Caki2 (cell line): ENCODE results near the gene CIDEB. TPM values are rescaled to one million over a fixed set of nuclear protein-coding genes. Genes with fewer than 3 reads are reported as not detected.

ENCODE experiments used
- DNase-seq: peaks from one replicate; pipeline ENCODE4 v3.0.0-alpha.2; 2015; ENCODE audit warnings: low read depth
- in situ Hi-C: cut with HindIII; loops from 2 replicates; pipeline ENCODE4 v1.10.0; 2016; ENCODE audit warnings: low sequenced_read_pairs, low pct_unique_long_range_greater_than_20kb, mixed read lengths
- total RNA-seq: library from RNA; depleted of rRNA; stranded (reverse); fragments of >200 nt; shearing (Covaris generic); gene quantifications from 2 replicates; pipeline ENCODE4 v1.2.3, GENCODE V29; 2014; ENCODE audit warnings: low replicate concordance

Gene CIDEB
- total RNA-seq, 1 experiment from 2014 or later = 1.0 TPM

DNA sequence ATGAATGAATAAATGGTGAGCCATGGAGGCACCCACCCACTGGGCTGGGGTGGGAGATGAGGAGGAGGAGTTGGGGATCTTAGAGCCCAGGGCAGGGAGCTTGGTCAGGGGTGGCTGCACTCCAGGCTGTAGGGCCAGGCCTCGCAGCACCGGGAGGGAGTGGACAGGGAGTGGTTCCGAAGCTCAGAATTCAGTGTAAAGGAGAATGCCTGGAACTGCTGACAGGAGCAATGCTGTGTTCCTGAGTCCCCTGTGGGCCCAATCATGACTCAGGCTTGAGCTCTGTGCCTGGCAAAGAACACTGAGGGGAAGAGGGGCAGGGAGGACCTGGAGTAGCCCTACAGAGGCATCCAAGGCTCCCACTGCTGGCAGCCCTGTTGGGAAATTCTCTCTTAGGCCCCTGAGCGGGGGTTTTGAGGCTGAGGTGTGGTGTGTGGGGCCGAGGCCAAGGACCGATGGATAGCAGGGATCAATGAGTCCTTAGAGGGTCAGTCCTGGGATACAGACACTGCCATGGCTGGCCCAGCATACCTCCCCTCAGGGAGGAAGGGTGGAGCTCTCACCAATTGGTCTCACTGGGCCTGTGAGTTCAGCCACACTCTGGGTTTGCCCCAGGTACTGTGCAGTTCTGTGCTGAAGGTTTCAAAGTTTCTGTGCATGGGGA is 26.8 kb downstream of the CIDEB start:
- no peak for DNase-seq
- in situ Hi-C loops = no loop called here

DNA sequence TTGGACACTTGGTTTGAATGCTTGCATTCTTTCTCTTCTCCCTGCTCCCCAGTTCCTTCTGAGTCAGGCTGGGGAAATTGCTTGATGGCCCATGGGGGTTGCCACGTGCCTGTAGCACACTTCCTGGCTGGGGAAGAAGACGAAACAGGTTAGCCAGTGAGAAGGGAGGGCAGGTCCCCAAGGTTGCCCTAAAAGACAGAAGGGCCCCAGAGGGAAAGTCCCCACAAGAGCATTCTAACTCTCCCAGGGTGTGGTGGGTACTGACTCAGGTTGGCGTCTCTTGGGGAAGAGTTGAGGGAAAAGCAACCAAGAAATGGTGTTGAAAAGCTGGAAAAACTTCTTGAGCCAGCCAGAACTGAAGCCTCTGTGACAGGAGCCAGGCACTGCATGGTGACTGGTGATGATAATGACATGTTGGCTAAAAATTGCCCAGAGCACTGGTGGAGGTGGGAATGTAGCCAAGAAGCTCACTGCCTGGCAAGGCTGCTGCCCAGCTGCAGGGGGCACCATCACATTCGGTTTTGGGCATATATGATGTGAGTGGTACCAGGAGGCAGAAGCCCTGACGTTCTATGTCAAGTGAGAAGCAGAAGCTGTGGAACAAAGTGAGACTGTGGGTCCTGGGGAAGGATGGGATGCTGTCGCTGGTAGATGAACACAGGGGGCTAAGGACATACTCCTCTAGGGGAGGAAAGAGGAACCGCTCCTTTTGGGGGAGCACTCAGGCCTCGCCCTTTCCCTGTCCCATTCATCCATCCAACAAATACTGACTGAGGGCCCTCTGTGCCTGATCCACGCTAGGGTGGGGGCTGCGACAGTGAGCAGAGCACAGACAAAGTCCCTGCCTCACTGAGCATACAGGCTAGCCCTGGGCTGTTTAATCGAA is 28.2 kb downstream of the CIDEB start:
- in situ Hi-C loops = no loop called here
- no peak for DNase-seq

DNA sequence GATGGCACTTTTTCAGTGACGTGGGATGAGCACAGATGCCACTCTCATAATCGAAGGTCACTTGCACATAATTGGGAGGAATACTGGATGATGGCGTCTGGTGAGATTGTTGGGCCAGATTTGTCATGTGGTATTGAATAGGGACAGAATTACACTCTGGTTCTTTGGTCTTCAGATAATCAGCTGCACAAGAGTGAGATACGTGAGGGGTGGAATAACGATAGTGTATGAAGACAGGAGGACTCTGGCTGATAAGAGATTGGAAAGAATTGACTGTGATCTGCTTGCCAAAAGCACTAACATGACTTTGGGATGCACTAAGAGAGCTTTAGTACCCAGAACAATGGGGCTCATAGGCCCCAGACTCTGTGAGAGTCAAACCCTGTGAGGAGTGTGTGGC is 29.4 kb downstream of the CIDEB start:
- in situ Hi-C loops = no loop called here

DNA sequence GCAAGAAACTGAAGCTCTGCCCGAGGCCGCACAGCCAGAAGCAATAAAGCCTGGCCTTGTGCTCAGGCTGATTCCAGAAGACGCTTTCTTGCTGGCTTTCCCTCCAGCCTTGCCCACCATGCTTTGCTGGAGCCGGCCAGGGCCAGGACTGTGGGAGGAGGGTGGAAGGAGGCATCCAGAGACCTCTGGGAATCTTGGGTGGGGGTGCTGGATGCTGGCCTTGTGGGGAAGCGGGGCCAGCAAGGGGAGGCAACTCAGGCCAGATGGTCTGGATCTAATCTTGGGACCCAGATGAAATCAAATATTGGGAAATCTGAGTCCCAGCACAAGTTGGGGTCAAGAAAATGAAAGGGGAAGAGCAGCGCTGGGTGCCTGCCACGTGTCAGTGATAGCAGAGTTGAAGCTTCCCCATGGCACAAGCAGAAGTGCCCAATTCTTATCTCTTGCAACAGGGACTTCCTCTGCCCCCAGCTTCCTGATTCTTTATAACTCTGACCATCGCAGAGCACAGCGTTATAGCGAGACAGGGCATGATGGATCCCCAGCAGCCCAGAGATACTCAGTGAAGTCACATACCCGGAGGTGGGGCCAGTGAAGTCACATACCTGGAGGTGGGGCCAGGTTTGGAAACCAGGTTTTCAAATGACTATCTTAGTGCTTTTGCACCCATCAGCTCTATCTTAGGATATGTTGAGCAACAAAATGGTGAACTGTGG is 30.0 kb downstream of the CIDEB start:
- DNase-seq = no peak
- in situ Hi-C loops = no loop called here

More for the DNA sequence above, 29.4 kb downstream of the CIDEB start:
- no peak for DNase-seq

DNA sequence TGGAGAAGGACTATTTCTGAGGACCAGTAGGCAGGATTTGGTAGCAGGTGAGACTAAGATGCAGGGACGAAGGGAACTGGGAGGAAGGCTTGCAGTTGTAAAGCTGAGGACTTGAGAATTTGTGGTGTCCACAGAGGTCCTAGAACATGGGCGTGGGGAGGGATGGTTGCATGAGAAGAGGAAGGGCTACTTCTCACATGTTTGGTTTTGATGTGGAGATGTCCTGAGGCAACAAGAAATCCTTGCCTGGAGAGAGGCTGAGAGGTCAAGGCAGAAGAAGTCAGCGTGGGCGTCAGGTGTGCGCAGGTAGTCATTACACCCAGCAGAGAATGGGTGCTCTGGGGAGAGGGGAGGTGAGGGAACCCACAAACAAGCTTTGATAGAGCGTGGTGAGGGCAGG is 30.7 kb downstream of the CIDEB start:
- no peak for DNase-seq
- in situ Hi-C loops = no loop called here

DNA sequence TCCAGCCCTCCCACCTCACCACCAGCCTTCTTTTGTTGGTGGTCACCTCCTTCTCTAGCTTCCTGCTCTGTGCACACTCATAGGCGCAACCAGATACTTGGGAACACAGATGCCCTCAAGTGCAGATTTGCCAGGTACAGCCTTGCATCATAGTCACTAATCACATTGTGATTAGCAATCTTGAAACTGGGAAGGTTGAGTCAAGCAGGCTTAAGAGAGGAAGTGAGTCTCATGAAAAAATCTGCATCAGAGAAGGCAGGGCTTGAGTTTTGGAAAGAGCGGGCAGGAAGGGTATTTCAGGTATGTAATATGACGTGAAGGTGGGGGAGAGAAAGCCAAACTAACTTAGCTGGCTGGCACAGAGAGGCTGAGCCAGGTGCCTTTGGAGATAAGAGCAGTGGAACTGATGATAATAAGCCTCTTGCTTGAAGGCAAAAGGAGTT is 33.7 kb downstream of the CIDEB start:
- no peak for DNase-seq
- in situ Hi-C loops = no loop called here

DNA sequence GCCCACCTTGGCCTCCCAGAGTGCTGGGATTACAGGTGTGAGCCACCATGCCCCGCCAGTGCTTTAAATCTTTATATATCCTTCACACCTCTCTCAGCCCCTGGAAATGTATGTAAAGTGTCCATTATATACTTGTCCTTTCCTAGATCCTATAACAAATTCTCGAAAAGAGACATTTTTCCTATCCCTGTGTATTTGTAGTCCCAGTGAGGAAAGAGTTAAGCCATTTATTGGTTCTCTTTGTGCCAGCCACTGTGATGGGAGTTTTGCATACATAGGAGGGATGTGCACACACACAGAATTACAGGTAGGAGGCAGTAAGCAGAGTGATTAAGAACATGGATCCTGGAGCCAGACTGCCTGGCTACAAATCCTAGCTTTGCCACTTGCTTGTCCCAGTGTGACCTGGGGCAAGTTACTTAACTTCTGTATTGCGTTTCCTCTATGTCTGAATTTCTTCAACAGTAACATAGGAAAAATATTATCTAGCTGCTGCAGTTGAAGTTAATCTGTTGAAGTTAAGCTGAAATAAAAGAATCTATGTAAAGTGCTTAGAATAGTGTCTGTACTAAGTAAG is 34.3 kb downstream of the CIDEB start:
- DNase-seq = no peak
- in situ Hi-C loops = no loop called here

DNA sequence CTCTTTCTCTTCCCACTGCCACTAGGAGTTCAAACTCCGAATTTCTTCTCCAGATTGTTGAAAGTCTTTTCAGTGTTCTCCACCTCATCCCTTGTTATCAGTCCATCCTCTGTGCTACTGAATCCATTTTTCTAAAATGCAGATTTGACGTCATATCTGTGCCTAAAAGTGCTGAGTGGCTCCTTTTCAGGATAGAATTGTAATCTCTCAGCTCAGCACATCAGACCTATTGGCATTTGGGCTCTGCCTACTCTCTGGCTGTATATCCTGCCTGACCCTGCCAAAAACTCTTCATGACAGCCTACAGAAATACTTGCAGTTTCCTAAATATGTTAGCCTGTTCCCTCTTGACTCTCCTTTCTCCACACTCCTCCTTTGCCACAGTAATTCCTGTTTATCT is 35.3 kb downstream of the CIDEB start:
- in situ Hi-C loops = no loop called here
- no peak for DNase-seq

DNA sequence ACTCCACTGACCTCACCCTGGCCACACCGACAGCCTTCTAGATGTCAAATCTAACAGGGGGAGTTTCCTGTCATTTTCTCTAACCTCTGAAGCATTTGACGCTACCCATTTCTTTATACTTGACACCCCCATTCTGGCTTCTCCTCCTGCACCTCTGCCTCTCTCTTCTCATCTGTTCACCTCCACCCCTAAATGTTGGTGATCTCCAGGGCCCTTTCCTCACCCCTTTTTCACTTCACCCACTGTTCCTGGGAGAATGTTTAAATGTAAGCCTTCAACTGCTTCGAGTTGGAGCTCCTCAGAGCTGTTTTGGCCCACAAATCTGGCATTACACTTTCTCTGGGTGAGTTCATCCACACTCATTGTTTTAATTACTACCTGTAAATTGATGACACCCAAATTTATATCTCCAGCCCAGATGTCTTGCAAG is 35.9 kb downstream of the CIDEB start:
- in situ Hi-C loops = no loop called here

DNA sequence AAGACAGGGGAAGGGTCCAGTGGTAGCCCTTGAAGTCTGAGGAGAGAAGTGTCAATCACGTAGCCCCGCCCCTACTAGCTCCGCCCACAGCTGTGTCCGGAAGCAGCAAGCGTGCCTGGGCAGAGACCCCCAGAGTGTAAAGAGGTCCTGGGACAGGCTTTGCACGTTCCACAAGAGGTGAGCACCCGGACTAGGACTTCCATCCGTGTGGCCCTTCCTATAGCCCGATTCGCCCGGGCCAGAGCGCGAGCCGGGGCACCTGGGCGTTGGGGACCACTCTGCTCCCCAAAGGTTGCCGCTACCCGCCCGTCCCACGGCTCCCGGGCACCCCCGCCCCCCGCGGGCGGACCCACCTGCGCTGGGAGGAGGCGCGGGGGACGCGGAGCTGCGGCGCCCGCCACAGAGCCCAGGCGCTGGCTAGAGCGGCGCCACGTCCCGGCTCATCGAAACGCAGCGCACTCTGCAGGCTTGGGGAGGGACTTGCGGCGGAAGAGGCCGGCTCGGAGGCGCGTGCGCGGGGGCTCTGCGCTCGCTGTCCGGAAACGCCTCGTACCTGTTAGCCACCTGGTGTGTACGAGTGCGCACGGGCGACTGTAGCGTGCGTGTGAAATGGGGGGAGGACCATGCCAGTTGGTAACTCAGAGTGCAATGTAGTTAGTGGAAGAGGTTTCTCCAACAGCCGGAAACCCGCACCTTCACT is 36.5 kb downstream of the CIDEB start, which contains the start of gene RABGGTA:
Gene RABGGTA (minus strand): TSS at position 464 of the 700 bp plus-strand sequence. CDS start 482 bp downstream, outside the sequence.
- DNase-seq = peak; percentile 76
- in situ Hi-C loops = no loop called here

More for the DNA sequence above, 35.9 kb downstream of the CIDEB start:
- no peak for DNase-seq

DNA sequence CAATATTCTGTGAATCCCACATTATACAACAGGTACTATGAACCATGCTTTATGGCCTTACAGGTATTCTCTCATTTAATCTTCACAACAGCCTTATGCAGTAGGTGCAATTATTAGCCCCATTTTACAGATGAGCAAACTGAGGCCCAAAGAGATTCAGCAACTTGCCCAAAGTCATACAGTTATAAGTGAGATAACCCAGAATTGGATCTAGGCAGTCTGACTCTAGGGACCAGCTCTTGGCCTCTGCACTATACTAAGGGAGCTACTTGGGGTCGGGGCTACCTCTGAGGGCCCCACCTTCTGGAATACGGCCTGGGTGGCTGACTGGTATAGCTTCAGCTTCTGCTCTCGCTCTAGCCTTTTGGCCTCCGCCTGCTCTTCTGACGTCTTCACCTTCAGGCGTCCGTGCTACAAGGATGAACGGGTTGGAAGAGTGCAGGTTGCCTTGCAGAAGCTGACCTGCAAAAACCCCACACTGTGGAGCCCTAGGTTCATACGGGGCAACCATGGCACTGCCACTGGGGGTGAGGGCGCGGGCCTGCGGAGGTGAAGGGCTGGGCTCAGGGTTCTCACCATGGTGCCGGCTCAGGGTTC is 37.1 kb downstream of the CIDEB start:
- DNase-seq = peak; percentile 63
- in situ Hi-C loops = no loop called here

DNA sequence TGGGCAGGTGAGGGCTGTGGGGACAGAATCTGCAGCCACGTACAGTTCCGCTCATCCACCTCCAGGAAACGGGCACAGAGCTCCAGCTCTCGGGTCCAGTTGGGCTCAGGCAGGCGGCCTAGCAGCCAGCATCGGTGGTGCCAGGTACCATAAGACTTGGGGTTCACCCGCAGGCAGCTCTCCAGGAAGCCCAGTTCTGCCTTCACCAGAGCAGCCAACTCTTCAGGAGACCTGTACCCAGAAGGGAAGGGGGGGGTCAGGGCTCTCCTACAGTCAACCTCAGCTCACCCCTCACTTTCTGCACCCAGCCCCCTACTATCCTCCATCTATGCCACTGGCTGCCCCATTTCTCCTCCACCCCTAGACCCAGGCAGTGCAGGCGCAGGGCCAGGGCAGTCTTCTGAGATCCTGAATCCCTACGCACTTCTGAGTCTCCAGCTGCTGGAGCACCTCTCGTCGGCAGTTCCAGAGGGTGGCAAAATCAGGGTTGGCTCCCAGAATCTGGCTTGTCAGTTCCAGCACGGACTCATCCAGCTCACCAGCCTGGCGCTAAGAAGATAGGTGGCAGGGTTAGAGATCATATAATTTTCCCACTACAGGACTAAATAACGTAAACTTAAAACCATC is 37.8 kb downstream of the CIDEB start:
- in situ Hi-C loops = no loop called here
- DNase-seq = no peak

DNA sequence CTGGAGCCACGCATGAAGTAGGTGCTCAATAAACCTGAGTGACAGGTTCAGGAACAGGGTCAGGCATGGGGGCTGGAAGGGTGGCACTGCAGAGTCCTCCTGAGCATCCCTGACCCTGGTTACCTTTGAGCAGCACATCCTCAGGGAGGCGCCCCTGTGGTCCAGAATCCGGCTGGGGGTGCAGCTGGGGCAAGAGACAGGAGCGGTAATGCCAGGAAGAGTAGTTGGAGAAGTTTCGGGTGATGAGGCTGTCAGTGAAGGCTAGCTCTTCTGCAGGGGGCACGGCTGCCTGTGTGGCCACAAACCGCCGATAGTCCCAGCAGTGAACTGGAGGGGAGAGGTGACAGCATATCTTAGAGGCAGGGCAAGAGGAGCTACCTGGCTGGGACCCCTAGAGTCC is 38.4 kb downstream of the CIDEB start:
- DNase-seq = no peak
- in situ Hi-C loops = no loop called here

DNA sequence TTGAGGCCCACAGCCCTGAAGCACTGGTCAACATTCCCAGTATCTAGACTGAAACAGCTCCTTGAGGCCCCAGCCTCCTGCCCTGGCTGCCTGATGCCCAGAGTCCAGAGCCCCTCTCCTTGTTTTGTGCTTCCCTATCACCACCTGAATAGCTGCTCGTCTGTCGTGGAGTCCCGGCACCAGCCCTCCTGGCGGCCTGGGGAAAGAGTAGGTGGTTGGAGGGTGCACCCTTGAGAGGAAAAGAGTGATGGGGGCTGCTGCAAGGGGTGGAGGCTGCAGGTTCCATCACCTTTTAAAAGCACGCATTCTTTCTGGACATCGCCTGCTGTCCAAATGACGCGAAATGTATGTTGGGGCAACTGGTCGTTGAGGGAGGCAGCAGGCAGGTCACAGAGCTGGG is 39.6 kb downstream of the CIDEB start:
- in situ Hi-C loops = no loop called here
- DNase-seq = no peak

DNA sequence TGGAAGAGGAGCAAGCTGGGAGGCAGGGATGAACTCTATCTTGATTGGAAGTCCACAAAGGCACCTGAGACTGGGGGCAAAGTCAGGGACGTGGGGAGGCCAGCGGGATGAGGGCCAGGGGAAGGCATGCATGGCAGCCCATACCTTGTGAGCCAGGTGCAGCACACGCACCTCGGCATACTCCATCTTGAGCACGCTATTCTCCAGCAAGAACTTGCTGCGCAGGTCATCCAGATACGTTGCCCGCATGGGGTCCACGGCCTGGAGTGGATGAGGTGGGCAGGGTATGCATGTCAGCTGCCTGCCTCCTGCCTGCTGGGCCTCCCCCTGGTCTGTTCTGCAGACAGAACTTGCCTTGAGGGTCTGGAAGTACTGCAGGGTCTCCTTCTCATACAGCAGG is 40.3 kb downstream of the CIDEB start:
- in situ Hi-C loops = no loop called here

DNA sequence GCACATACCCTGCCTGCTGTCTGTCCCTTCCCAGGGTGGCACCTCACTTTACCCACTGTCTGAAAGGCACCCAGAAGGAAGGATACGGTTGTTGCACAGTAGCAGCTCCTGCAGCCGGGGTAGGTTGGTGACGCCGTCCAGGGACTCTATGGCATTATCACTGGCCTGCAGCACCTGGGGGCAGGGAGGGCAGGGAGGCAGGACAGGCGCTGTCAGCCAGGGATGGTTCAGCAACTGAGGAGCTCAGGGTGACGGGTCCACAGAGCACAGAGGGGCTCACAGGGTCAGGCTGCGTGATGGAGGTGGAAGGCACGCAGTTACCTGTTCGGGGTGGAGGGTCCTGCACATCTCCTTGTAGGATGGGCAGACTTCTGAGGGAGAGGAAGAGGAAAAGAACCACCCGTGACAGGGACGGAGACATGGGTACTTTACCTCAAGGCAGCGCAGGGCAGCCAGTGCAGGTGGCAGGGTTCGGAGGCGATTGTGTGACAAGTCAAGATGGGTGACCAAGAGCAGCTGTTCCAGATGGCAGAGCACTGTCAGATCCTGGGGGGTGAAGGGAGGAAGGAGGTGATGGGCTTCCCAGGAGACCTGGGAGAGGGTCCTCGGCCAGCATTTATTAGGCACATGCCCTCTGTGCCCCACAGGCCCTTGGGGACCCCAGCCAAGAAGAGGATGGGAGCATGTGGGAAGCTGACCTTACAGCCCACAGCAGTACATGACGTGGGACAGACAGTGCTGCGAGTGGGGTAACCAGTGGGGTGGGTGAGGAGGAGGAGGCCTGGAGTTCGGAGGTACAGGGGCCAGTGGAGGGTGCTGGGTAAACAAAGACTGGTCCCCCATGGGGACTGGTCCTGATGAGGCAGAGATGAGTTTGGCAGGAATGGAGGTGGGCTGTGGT is 41.2 kb downstream of the CIDEB start:
- in situ Hi-C loops = no loop called here
- no peak for DNase-seq

More for the DNA sequence above, 40.3 kb downstream of the CIDEB start:
- no peak for DNase-seq
